CD14-positive monocyte (primary cell): ENCODE data around the gene TRMT2A. TPM values are rescaled to one million over a fixed set of nuclear protein-coding genes. Genes with fewer than 3 reads are reported as not detected.

Experiments
- DNase-seq, 3 donors: peaks; one replicate each; pipeline ENCODE4 v3.0.0-alpha.2; 2011 to 2022
- H2AFZ ChIP-seq: 2 replicates; pipeline ENCODE4 v1.6.0; 2012; ENCODE audit warnings: mild to moderate bottlenecking, low read depth, low read length, inconsistent platforms; ENCODE audit not compliant: insufficient read depth, poor library complexity, severe bottlenecking
- H3K27ac ChIP-seq, 2 donors: 1 replicate in 1 of 2; 2 replicates in 1 of 2; pipeline ENCODE4 v1.5.1; 2012 to 2013; ENCODE audit warnings: low read length in 2 of 2, control low read depth in 1 of 2, inconsistent platforms in 1 of 2, low read depth in 1 of 2, mild to moderate bottlenecking in 1 of 2
- H3K27me3 ChIP-seq, 2 donors: one replicate each; pipeline versions ENCODE4 v1.6.0 to v1.6.1; 2011 to 2013; ENCODE audit warnings: low read length in 2 of 2; ENCODE audit not compliant: control insufficient read depth in 2 of 2, insufficient read depth in 2 of 2
- H3K36me3 ChIP-seq, 2 donors: replicated peaks in 1 of 2; 1 replicate in 1 of 2; 2 replicates in 1 of 2; pipeline versions ENCODE4 v1.5.1 to v1.6.1; 2012 to 2013; ENCODE audit warnings: low read length in 2 of 2, control low read depth in 1 of 2, inconsistent platforms in 1 of 2, mild to moderate bottlenecking in 1 of 2; ENCODE audit not compliant: insufficient read depth in 2 of 2, control insufficient read depth in 1 of 2
- H3K4me1 ChIP-seq, 2 donors: 1 replicate in 1 of 2; 2 replicates in 1 of 2; pipeline versions ENCODE4 v1.5.1 to v1.6.1; 2012 to 2013; ENCODE audit warnings: low read length in 2 of 2, control low read depth in 1 of 2, inconsistent platforms in 1 of 2, mild to moderate bottlenecking in 1 of 2, moderate library complexity in 1 of 2; ENCODE audit not compliant: insufficient read depth in 2 of 2, control insufficient read depth in 1 of 2
- H3K4me2 ChIP-seq: replicated peaks from 2 replicates; pipeline ENCODE3; 2012; ENCODE audit warnings: low read length, moderate library complexity, mild to moderate bottlenecking; ENCODE audit not compliant: poor library complexity, severe bottlenecking; ENCODE audit errors: extremely low read depth
- H3K4me3 ChIP-seq, 3 experiments: fragments of 200-600 bp in 1 of 3; sonication (generic) in 1 of 3; replicated peaks in 1 of 3; 1 replicate in 2 of 3; 2 replicates in 1 of 3; pipeline ENCODE4 v1.5.1; 2011 to 2013; ENCODE audit warnings: low read length in 3 of 3, mild to moderate bottlenecking in 3 of 3, control low read depth in 2 of 3, low read depth in 2 of 3, inconsistent platforms in 1 of 3, moderate library complexity in 1 of 3
- H3K79me2 ChIP-seq: 2 replicates; pipeline ENCODE4 v1.6.0; 2012; ENCODE audit warnings: mild to moderate bottlenecking, control low read depth, inconsistent platforms, low read length, moderate library complexity; ENCODE audit not compliant: insufficient read depth
- H3K9ac ChIP-seq: 2 replicates; pipeline ENCODE4 v1.6.0; 2017; ENCODE audit warnings: low read length, mild to moderate bottlenecking; ENCODE audit not compliant: insufficient read depth, poor library complexity, severe bottlenecking
- H3K9me3 ChIP-seq, 2 donors: replicated peaks in 1 of 2; 1 replicate in 1 of 2; 2 replicates in 1 of 2; pipeline versions ENCODE4 v1.5.1 to v1.6.1; 2012 to 2013; ENCODE audit warnings: low read length in 2 of 2, control low read depth in 1 of 2; ENCODE audit not compliant: control insufficient read depth in 1 of 2, insufficient read depth in 1 of 2
- H4K20me1 ChIP-seq: 2 replicates; pipeline ENCODE4 v1.6.0; 2012; ENCODE audit warnings: mild to moderate bottlenecking, low read length, control low read depth, moderate library complexity; ENCODE audit not compliant: insufficient read depth
- H3K27ac Mint-ChIP-seq, 7 donors: one replicate each; pipeline ENCODE4 v1.8.0; 2020; ENCODE audit warnings: mild to moderate bottlenecking in 7 of 7, mixed read lengths in 7 of 7, moderate library complexity in 6 of 7, inconsistent platforms in 2 of 7
- H3K27me3 Mint-ChIP-seq, 3 donors: one replicate each; pipeline ENCODE4 v1.8.0; 2021 to 2022; ENCODE audit warnings: low read depth in 3 of 3, mild to moderate bottlenecking in 3 of 3, mixed read lengths in 3 of 3, moderate library complexity in 3 of 3, inconsistent platforms in 1 of 3
- H3K36me3 Mint-ChIP-seq, 2 donors: one replicate each; pipeline ENCODE4 v1.8.0; 2020; ENCODE audit warnings: mixed read lengths in 2 of 2, inconsistent platforms in 1 of 2, mild to moderate bottlenecking in 1 of 2
- H3K4me1 Mint-ChIP-seq: one replicate; pipeline ENCODE4 v1.8.0; 2020; ENCODE audit warnings: mild to moderate bottlenecking, mixed read lengths
- H3K4me3 Mint-ChIP-seq, 2 donors: one replicate each; pipeline ENCODE4 v1.8.0; 2020; ENCODE audit warnings: mild to moderate bottlenecking in 2 of 2, mixed read lengths in 2 of 2, moderate library complexity in 1 of 2
- H3K9me3 Mint-ChIP-seq, 7 donors: one replicate each; pipeline ENCODE4 v1.8.0; 2020 to 2022; ENCODE audit warnings: mixed read lengths in 7 of 7, mild to moderate bottlenecking in 6 of 7, moderate library complexity in 6 of 7, inconsistent platforms in 2 of 7
- CTCF ChIP-seq: fragments of 200-600 bp; IDR thresholded peaks from one replicate; pipeline ENCODE4 v1.8.0; 2022; ENCODE audit warnings: antibody characterized with exemption, mild to moderate bottlenecking
- WGBS: methylation state at CpG from one replicate; pipeline ENCODE4 v1.1.5; 2013; ENCODE audit warnings: missing lambda C conversion rate; ENCODE audit not compliant: insufficient coverage; 5-methylcytosine and 5-hydroxymethylcytosine counted together
- intact Hi-C, 2 donors: fragments of 100-400 bp; cut with micrococcal nuclease; formaldehyde crosslinking; loops; one replicate each; pipeline versions ENCODE4 v1.15.0 to v1.15.1; 2023
- polyA plus RNA-seq, 3 donors: library from polyadenylated mRNA; depleted of rRNA in 1 of 3; unstranded in 2 of 3; stranded (reverse) in 1 of 3; fragments of 300-500 nt in 2 of 3; fragments of >200 nt in 1 of 3; fragmentation: Illumina TruSeq in 2 of 3; gene quantifications; 1 replicate in 2 of 3; 2 replicates in 1 of 3; pipeline ENCODE4 v1.2.3, GENCODE V29; 2012 to 2021

TRMT2A gene
- polyA plus RNA-seq, 3 donors: 20.1 to 121 (median 23.5) TPM

GRCh38 chr22:20113551-20114310, 3.3 kb downstream of the TRMT2A start:
- Mint-ChIP-seq H3K4me3 (no peak overlapping the region), H3K4me1 (peaks cover 16% of the 10 kb centered on the region), H3K36me3 (peaks cover 31 to 61% of the 10 kb centered on the region in 2 donors), H3K27me3 (peaks cover 0 to 1% (median 0%) of the 10 kb centered on the region in 3 donors), H3K27ac (peak overlapping the region in 4 of 7 donors; percentile 40 to 81 (median 52)), H3K9me3 (no peaks in the 10 kb centered on the region)
- Histone ChIP-seq H3K4me2 (no peak overlapping the region), H3K79me2 (peaks cover 45% of the 10 kb centered on the region), H4K20me1 (peaks cover 28% of the 10 kb centered on the region), H3K4me1 (peaks cover 19 to 26% of the 10 kb centered on the region in 2 donors), H3K4me3 (no peak overlapping the region), H3K27me3 (no peaks in the 10 kb centered on the region), H3K36me3 (peaks cover 54 to 69% of the 10 kb centered on the region in 2 donors), H2AFZ (no peak overlapping the region), H3K9ac (no peak overlapping the region), H3K27ac (peak overlapping the region in 1 of 2 donors; percentile 31), H3K9me3 (no peaks in the 10 kb centered on the region)
- intact Hi-C loops: loop anchor here in 1 of 2 donors (10.0 kb wide), 2 partner anchors 89 to 259 kb away; partner anchors contain the start of genes GNB1L, RTL10 and TANGO2
- DNase-seq: no peak
- TF ChIP-seq CTCF: no peak
- 97% methylated on average over 16 of the region's 19 CpGs for WGBS

GRCh38 chr22:20112623-20113511, 4.2 kb downstream of the TRMT2A start:
- Mint-ChIP-seq H3K4me1 (peaks cover 8% of the 10 kb centered on the region), H3K4me3 (no peak overlapping the region), H3K36me3 (peaks cover 35 to 67% of the 10 kb centered on the region in 2 donors), H3K27me3 (peaks cover 0 to 2% (median 1%) of the 10 kb centered on the region in 3 donors), H3K27ac (no peak overlapping the region), H3K9me3 (no peaks in the 10 kb centered on the region)
- Histone ChIP-seq H3K27me3 (no peaks in the 10 kb centered on the region), H3K9me3 (no peaks in the 10 kb centered on the region), H3K4me3 (no peak overlapping the region), H2AFZ (no peak overlapping the region), H4K20me1 (peaks cover 25% of the 10 kb centered on the region), H3K36me3 (peaks cover 62 to 76% of the 10 kb centered on the region in 2 donors), H3K79me2 (peaks cover 36% of the 10 kb centered on the region), H3K9ac (no peak overlapping the region), H3K27ac (peak overlapping the region in 1 of 2 donors; percentile 26), H3K4me2 (no peak overlapping the region), H3K4me1 (peaks cover 11 to 18% of the 10 kb centered on the region in 2 donors)
- intact Hi-C loops: loop anchor here in 1 of 2 donors (10.0 kb wide), 2 partner anchors 88 to 258 kb away; partner anchors contain the start of genes GNB1L, RTL10 and TANGO2
- over 99% methylated on average over 14 of the region's 26 CpGs for WGBS
- no peak for DNase-seq
- no peak for TF ChIP-seq CTCF
